GM23248 (cell line): ENCODE results near the gene FAM120A.

ENCODE experiments used
- EZH2 ChIP-seq: fragments of 200-600 bp; sonication (generic); IDR thresholded peaks from 2 replicates; pipeline ENCODE4 v1.6.1; 2018; ENCODE audit warnings: antibody characterized with exemption, mild to moderate bottlenecking; ENCODE audit not compliant: insufficient read depth, poor library complexity, severe bottlenecking
- EZH2phosphoT487 ChIP-seq: fragments of 200-600 bp; sonication (generic); IDR thresholded peaks from 2 replicates; pipeline ENCODE4 v1.6.1; 2018; ENCODE audit warnings: antibody characterized with exemption, moderate library complexity, mild to moderate bottlenecking, low read depth; ENCODE audit not compliant: insufficient read depth

DNA sequence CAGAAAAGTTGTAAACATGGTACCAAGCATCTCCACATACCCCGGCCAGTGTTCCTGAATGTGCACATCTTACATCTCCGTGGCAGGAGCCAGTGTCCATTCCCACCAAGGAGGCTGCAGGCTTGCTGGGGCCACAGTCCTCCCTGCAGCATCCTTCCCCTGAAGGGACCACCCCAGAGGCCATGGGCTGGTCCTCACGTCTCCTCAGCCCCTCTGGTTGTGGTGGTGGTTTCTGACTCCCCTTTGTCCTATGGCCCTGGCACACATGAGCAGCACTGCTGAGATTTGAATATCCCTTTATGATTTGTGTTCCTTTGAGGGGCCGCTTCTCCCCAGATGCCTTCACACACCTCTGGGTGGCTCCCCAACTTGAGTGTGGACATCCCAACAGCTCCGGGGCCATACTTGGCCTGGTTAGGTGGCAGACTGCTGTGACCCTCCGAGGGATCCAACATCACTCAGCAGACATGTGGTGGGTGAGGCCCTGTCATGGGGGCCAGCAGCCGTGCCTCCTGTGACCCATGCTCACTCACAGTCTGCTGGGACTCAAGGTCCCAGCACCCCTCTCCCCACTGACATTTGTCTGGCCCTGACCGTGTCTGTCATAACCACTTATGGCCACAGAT lies 139.2 kb downstream of the FAM120A start:
- TF ChIP-seq EZH2: no peak
- TF ChIP-seq EZH2phosphoT487: no peak
